HL-60 (cell line): Measurements from ENCODE around the gene ADAMTS14.

Source experiments
- CTCF ChIP-seq: IDR thresholded peaks from one replicate; pipeline ENCODE4 v1.5.1; 2011; ENCODE audit warnings: low read length, control low read depth, inconsistent platforms; ENCODE audit not compliant: insufficient read depth
- POLR2AphosphoS5 ChIP-seq: IDR thresholded peaks from 2 replicates; pipeline ENCODE4 v1.6.1; 2012; ENCODE audit warnings: low read depth
- REST ChIP-seq: IDR thresholded peaks from 2 replicates; pipeline ENCODE4 v1.6.1; 2012; ENCODE audit warnings: low read depth; ENCODE audit not compliant: insufficient replicate concordance
- SPI1 ChIP-seq: IDR thresholded peaks from 2 replicates; pipeline ENCODE4 v1.6.1; 2012; ENCODE audit warnings: low read depth, mild to moderate bottlenecking, borderline replicate concordance

- no peak for TF ChIP-seq POLR2AphosphoS5
- TF ChIP-seq CTCF: no peak
- TF ChIP-seq SPI1: no peak
- TF ChIP-seq REST: no peak
Observed at GRCh38 chr10:70661623-70662361, 10.5 kb upstream of the ADAMTS14 start.
